HepG2 (cell line): Measurements from ENCODE around the gene RFXAP.

ENCODE experiments used
- CTCF ChIP-seq: sonication (generic); formaldehyde crosslinking; IDR thresholded peaks from 2 replicates; pipeline ENCODE4 v1.5.0; 2020; ENCODE audit warnings: mild to moderate bottlenecking, missing genetic modification reagents, moderate library complexity
- ELF4 ChIP-seq: sonication (generic); formaldehyde crosslinking; IDR thresholded peaks from 2 replicates; pipeline ENCODE4 v1.5.0; 2020; ENCODE audit warnings: missing genetic modification reagents, mild to moderate bottlenecking, moderate library complexity, borderline replicate concordance
- GPBP1L1 ChIP-seq: sonication (generic); formaldehyde crosslinking; IDR thresholded peaks from 2 replicates; pipeline ENCODE4 v1.5.0; 2020; ENCODE audit warnings: mild to moderate bottlenecking, missing genetic modification reagents
- MED13 ChIP-seq: sonication (generic); formaldehyde crosslinking; IDR thresholded peaks from 2 replicates; pipeline ENCODE4 v1.5.0; 2020; ENCODE audit warnings: missing genetic modification reagents
- NONO ChIP-seq, 2 experiments: fragments of 450-650 bp in 1 of 2; sonication (generic) in 1 of 2; formaldehyde crosslinking in 1 of 2; IDR thresholded peaks in 1 of 2; conservative IDR thresholded peaks in 1 of 2; 2 replicates each; pipeline versions ENCODE4 v1.6.1 to v1.8.0; 2017 to 2022; ENCODE audit warnings: mild to moderate bottlenecking in 1 of 2, missing genetic modification reagents in 1 of 2, moderate library complexity in 1 of 2
- PHB2 ChIP-seq: fragments of 450-650 bp; IDR thresholded peaks from 2 replicates; pipeline ENCODE4 v1.6.1; 2018; ENCODE audit not compliant: partially characterized antibody
- SMC3 ChIP-seq: IDR thresholded peaks from 2 replicates; pipeline ENCODE4 v1.6.1; 2011; ENCODE audit warnings: low read length, improper control_type of control experiment
- TCF7L2 ChIP-seq: IDR thresholded peaks from 2 replicates; pipeline ENCODE4 v1.6.1; 2011; ENCODE audit warnings: mild to moderate bottlenecking, low read depth, low read length, moderate library complexity
- ZFX ChIP-seq: sonication (generic); formaldehyde crosslinking; IDR thresholded peaks from 2 replicates; pipeline ENCODE4 v1.4.0; 2020; ENCODE audit warnings: mild to moderate bottlenecking, low read depth, missing genetic modification reagents, moderate library complexity
- ZMYM4 ChIP-seq: sonication (generic); formaldehyde crosslinking; IDR thresholded peaks from 2 replicates; pipeline ENCODE4 v1.8.1; 2023; ENCODE audit warnings: mild to moderate bottlenecking, missing genetic modification reagents
- ZNF317 ChIP-seq: sonication (generic); formaldehyde crosslinking; IDR thresholded peaks from 2 replicates; pipeline ENCODE4 v1.5.0; 2020; ENCODE audit warnings: mild to moderate bottlenecking, missing genetic modification reagents
- ZNF749 ChIP-seq: sonication (generic); formaldehyde crosslinking; IDR thresholded peaks from 2 replicates; pipeline ENCODE4 v1.8.0; 2022; ENCODE audit warnings: mild to moderate bottlenecking, missing genetic modification reagents, moderate library complexity, borderline replicate concordance

- TF ChIP-seq ZNF749 (CRISPR knock-in tag) (no peak), MED13 (CRISPR knock-in tag) (no peak), ZMYM4 (CRISPR knock-in tag) (no peak), CTCF (no peak), ZNF317 (CRISPR knock-in tag) (no peak), SMC3 (no peak), TCF7L2 (no peak), NONO (IDR thresholded peaks at IDR 0.05) (no peak), NONO (CRISPR knock-in tag; conservative IDR thresholded peaks at IDR 0.05) (no peak), ELF4 (no peak), GPBP1L1 (CRISPR knock-in tag) (no peak), PHB2 (no peak), ZFX (CRISPR knock-in tag) (no peak)
Observed at GRCh38 chr13:36814465-36814864, 4.6 kb upstream of the RFXAP start.
